GM19395 (cell line): ENCODE data around the gene PGLYRP4.
"Not testable (repeated sequence)": the region's sequence is repeated elsewhere in the genome, so short reads cannot be mapped to it uniquely, and the experiment has no call there.

Source experiments
- ATAC-seq: cut with Tn5 transposase; IDR thresholded peaks from one replicate; pipeline ENCODE4 v1.9.1; 2021; ENCODE audit warnings: mild to moderate bottlenecking, moderate library complexity; ENCODE audit not compliant: unreplicated experiment

Gene PGLYRP4

DNA sequence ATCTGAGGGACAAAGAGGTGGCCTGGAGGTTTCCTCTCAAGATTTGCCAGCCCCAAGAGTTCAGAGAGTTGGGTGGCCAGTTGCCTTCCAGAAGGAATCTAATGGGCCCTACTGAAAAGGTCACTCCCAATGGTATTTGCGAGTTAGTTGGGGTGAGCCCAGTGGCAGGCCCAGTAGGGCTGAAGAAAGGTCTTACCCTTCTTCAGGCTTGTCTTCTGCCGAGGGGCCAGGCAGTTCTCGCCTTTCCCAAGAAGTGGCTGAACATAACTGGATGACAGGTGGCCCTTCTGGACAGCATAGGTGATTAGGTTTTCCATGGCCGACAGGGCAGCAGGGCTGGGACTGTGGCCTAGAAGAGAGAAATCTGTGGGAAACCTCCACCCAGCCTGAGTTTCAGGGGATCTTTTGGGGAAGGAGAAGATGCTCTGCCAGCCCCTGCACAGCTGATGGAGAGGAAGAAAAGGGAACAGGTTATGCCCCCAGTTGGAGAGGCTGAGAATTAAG is 7.2 kb downstream of the PGLYRP4 start:
- ATAC-seq = no peak

GRCh38 chr1:153340356-153340755 is 8.3 kb downstream of the PGLYRP4 start:
- no peak for ATAC-seq

DNA sequence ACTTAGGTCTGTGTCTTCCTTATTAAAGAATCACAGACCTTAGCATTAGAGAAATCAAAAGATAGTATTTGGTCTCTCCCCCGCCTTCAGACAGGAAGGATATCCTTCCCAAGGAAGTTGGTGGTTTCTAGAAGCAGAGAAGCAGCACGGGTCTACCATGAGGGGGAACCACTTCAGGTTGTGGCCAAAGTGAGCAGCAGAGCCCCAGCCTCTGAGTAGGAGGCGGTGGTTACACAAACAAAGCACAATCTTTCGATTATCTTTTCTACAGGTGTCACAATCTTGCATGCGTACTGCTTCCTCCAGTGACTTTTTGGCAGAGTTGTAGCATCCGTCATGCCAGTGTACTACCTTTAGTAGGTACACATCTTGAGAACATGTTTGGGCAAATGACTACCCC is 8.8 kb downstream of the PGLYRP4 start:
- no peak for ATAC-seq

GRCh38 chr1:153337980-153338853 is 10.4 kb downstream of the PGLYRP4 start:
- ATAC-seq = no peak

DNA sequence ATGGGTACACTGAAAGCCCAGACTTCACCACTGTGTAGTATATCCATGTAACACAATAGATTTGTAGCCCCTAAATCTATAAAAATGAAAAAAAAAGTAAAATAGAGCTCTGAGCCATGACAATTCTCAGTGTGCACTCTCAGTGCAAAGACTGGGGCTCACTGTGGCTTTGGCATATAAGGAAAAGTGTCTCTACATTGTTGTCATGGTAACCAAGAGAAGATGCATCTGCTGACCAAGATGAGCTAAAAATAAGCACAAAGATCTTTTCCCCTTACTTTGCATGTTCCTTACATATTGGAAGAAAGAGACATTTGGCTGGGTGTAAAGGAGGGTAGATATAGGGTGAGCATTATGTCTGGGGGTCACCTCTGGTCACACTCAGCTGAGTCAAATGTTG is 12.0 kb downstream of the PGLYRP4 start:
- no peak for ATAC-seq

GRCh38 chr1:153333902-153334301 is 14.7 kb downstream of the PGLYRP4 start:
- no peak for ATAC-seq

- no peak for ATAC-seq
Measured at GRCh38 chr1:153324912-153325311, 23.7 kb downstream of the PGLYRP4 start.

GRCh38 chr1:153322568-153322967 is 26.1 kb downstream of the PGLYRP4 start:
- ATAC-seq = no peak

GRCh38 chr1:153318145-153318544 is 30.5 kb downstream of the PGLYRP4 start:
- ATAC-seq = not testable (repeated sequence)

DNA sequence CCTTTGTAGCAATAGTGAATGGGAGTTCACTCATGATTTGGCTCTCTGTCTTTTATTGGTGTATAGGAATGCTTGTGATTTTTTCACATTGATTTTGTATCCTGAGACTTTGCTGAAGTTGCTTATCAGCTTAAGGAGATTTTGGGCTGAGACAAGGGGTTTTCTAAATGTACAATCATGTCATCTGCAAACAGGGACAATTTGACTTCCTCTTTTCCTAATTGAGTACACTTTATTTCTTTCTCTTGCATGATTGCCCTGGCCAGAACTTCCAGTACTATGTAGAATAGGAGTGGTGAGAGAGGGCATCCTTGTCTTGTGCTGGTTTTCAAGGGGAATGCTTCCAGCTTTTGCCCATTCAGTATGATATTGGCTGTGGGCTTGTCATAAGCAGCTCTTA is 32.6 kb downstream of the PGLYRP4 start:
- ATAC-seq = not testable (repeated sequence)

DNA sequence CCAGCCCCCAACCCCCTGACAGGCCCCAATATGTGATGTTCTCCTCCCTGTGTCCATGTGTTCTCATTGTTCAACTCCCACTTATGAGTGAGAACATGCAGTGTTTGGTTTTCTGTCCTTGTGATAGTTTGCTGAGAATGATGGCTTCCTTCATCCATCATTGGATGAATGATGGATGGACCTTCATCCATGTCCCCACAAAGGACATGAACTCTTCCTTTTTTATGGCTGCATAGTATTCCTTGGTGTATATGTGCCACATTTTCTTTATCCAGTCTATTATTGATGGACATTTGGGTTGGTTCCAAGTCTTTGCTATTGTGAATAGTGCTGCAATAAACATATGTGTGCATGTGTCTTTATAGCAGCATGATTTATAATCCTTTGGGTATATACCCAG is 34.3 kb downstream of the PGLYRP4 start:
- ATAC-seq = not testable (repeated sequence)

GRCh38 chr1:153313288-153313687 is 35.4 kb downstream of the PGLYRP4 start:
- no peak for ATAC-seq

DNA sequence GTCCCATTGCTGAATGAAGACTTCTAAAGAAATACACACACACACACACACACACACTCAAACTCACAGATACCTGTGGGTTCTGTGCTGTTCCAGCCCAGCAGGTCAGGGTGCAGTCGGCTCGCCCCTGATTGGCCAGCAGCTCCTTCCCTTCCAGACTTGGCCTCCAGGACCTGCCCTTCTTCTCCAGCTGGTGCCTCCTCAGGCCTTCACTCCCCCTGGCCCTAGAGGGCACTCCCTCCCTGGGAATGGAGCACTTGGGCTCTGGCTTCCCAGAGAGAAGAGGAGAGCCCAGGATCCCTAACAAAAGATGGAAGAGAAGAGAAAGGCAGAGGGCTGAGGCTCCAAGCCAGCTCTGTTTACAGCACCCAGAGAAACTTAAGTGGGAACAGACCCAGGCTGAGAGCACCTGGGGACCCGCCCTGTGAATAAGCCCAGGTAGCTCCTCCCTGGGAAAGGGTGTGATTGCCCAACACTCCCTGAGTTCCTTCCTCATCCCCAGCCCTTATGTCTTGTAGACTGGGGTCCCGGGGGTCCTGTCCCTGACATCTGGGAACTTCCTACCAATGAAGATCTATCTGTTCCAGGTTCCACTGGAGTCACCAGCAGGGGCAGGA is 36.0 kb downstream of the PGLYRP4 start, which contains the start of gene PGLYRP3:
Gene PGLYRP3, minus strand, starts transcription at position 383 of the 617 bp plus-strand sequence. CDS start 2,287 bp downstream, outside the sequence.
- no peak for ATAC-seq

- no peak for ATAC-seq
Measured at GRCh38 chr1:153310526-153310925, 38.1 kb downstream of the PGLYRP4 start.

GRCh38 chr1:153309441-153309840 is 39.2 kb downstream of the PGLYRP4 start:
- no peak for ATAC-seq

- ATAC-seq = no peak
Measured at GRCh38 chr1:153308540-153308939, 40.1 kb downstream of the PGLYRP4 start.

DNA sequence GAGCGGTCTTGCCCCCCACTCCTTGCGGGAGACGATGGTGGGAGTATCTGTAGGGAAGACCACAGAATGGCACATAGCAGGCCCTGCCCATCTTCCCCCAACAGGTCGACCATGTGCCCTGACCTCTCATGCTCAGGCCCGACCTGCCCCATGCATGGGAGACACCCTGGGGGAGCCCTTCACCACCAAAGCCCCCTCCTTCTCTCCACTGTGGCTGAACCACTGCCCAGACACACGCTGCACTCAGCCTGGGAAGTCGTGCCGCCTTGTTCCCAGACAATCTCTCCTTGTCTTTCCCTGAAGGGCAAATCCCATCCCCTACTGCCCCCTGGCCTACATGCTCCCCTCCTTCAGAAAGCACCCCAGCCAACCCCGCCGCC is 41.4 kb downstream of the PGLYRP4 start:
- no peak for ATAC-seq

DNA sequence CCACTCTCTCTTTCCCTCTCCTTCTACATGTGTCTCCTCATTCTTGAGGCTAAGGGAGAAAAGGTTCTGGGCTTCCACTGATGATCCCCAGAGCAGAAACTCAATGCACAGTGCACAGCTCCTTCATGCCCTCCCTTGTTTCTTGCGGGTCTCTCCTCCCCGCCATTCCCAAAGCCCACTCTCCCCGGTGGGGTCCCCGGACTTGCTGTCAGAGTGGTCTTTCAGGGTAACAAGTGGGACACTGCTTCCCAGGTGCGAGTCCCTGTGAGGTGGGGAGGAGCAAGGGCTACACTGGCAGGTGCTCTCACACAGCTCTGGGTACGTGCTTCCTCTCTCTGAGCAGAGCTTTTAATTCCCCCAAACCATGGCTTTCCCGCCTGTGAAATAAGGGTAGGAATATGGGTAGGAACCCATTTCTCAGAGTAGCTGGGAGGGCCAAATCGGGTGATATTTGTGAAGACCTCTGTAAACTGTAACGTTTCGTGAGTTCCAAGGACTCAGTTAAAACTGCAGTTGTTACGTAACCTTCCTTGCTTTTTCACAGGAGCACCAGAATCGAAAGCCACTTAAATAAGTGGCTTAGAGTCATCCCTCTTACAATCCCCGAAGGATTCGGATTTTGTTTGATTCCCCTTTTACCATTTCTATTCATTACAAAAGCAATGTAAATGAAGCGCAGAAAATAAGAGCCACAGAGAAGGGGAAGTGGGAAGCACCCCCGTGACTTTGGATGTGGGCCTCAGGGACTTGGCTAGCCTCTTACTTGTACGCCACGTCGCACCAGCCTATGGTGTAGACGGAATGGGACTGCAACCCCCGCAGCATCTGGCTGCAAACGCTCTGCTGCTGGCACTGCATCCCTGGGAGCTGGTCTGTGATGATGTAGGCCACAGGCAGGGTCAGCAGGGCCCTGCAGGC is 42.1 kb downstream of the PGLYRP4 start:
- no peak for ATAC-seq

- ATAC-seq = no peak
Measured at GRCh38 chr1:153305682-153306081, 43.0 kb downstream of the PGLYRP4 start.

DNA sequence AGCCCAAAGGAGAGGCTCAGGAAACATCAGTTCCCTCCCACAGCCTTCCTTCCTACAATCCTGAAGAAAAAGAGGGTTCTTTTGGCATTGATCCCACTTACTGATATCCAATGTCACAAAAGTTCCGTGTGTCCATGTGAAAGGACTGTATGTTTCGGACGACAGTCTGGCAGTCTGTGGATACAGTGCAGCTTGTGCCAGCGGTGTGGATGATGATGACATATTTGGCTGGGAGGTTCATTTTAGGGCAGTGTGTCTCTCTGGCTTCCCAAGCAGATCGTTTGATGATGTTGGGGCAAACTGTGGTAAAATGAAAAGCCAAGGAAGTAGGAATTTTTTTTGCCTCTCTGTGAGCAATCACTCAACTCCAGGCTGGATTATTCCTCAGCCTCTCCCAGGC is 46.3 kb downstream of the PGLYRP4 start:
- ATAC-seq = no peak

- ATAC-seq = no peak
Measured at GRCh38 chr1:153293851-153294250, 54.8 kb downstream of the PGLYRP4 start.
